ENCODE measurements around the gene FKBP2. TPM values are rescaled to one million over a fixed set of nuclear protein-coding genes. Genes with fewer than 3 reads are reported as not detected.

Gene FKBP2
- total RNA-seq, 1 donor from 2014 or later, result 66.0 TPM

GRCh38 chr11:64238999-64239398, 1.9 kb upstream of the FKBP2 start:
- no peak for DNase-seq (ENCODE audit: extremely low spot score in 2 of 2)
- Histone ChIP-seq H3K27me3 (no peaks in the 10 kb centered on the region), H3K9me3 (no peaks in the 10 kb centered on the region), H3K36me3 (peaks cover 0 to 26% of the 10 kb centered on the region in 2 donors), H3K4me3 (no peak overlapping the region), H3K27ac (peak overlapping the region; percentile 100), H3K4me1 (peaks cover 58% of the 10 kb centered on the region)
- intact Hi-C loops (cut with DNase I), result loop anchor here (5.0 kb wide), 1 partner anchor 68 kb away; the partner anchor contains the start of gene ESRRA
- TF ChIP-seq POLR2AphosphoS5 (IDR thresholded peaks at IDR 0.05; ENCODE audit: insufficient read depth in 1 of 2, low read depth in 1 of 2) (no peak), POLR2A (IDR thresholded peaks at IDR 0.05) (no peak), CTCF (IDR thresholded peaks at IDR 0.05) (no peak)

GRCh38 chr11:64239662-64240434, 1.0 kb upstream of the FKBP2 start:
- Histone ChIP-seq H3K27ac (peak overlapping the region; percentile 100), H3K36me3 (peaks cover 0 to 30% of the 10 kb centered on the region in 2 donors), H3K4me1 (peaks cover 61% of the 10 kb centered on the region), H3K4me3 (peak overlapping the region; percentile 87 to 99), H3K9me3 (no peaks in the 10 kb centered on the region), H3K27me3 (no peaks in the 10 kb centered on the region)
- intact Hi-C loops (cut with DNase I), result loop anchor here (2.0 to 5.0 kb wide), 2 partner anchors 67 to 77 kb away; partner anchors contain the start of genes ESRRA and TRMT112
- TF ChIP-seq POLR2AphosphoS5 (IDR thresholded peaks at IDR 0.05; ENCODE audit: insufficient read depth in 1 of 2, low read depth in 1 of 2) (no peak), POLR2A (IDR thresholded peaks at IDR 0.05) (no peak), CTCF (IDR thresholded peaks at IDR 0.05) (no peak)
- DNase-seq (ENCODE audit: extremely low spot score in 2 of 2), result no peak

GRCh38 chr11:64241241-64241490, 271 bp downstream of the FKBP2 start:
- peaks cover 0 to 30% of the 10 kb centered on the region in 2 donors for H3K36me3 ChIP-seq
- peak overlapping the region; percentile 87 to 99 for H3K4me3 ChIP-seq
- peak; percentile 99 to 100 for DNase-seq (ENCODE audit: extremely low spot score in 2 of 2)
- TF ChIP-seq POLR2AphosphoS5 (IDR thresholded peaks at IDR 0.05; ENCODE audit: insufficient read depth in 1 of 2, low read depth in 1 of 2) (no peak), CTCF (IDR thresholded peaks at IDR 0.05) (no peak), POLR2A (IDR thresholded peaks at IDR 0.05) (no peak)
- peaks cover 61% of the 10 kb centered on the region for H3K4me1 ChIP-seq
- H3K27me3 ChIP-seq, result no peaks in the 10 kb centered on the region
- peak overlapping the region; percentile 100 for H3K27ac ChIP-seq
- intact Hi-C loops (cut with DNase I), result loop anchor here (2.0 kb wide), 1 partner anchor 76 kb away; the partner anchor contains the start of gene TRMT112
- no peaks in the 10 kb centered on the region for H3K9me3 ChIP-seq

GRCh38 chr11:64241491-64242374, 838 bp downstream of the FKBP2 start:
- Histone ChIP-seq H3K9me3 (no peaks in the 10 kb centered on the region), H3K27ac (peak overlapping the region; percentile 100), H3K4me1 (peaks cover 61% of the 10 kb centered on the region), H3K27me3 (no peaks in the 10 kb centered on the region), H3K36me3 (peaks cover 0 to 30% of the 10 kb centered on the region in 2 donors), H3K4me3 (peak overlapping the region; percentile 87 to 99)
- DNase-seq (ENCODE audit: extremely low spot score in 2 of 2), result no peak
- intact Hi-C loops (cut with DNase I), result loop anchor here (2.0 kb wide), 1 partner anchor 75 kb away; the partner anchor contains the start of gene TRMT112
- TF ChIP-seq POLR2A (IDR thresholded peaks at IDR 0.05) (peak in 1 of 2 donors; percentile 86), CTCF (IDR thresholded peaks at IDR 0.05) (no peak), POLR2AphosphoS5 (IDR thresholded peaks at IDR 0.05; ENCODE audit: insufficient read depth in 1 of 2, low read depth in 1 of 2) (peak; percentile 68 to 92)
